Memory B cell (primary cell): Measurements from ENCODE around the gene CDC42BPG.

Experiments
- ATAC-seq: fragments of 150-1000 bp; cut with Tn5 transposase; 2 replicates; pipeline ENCODE4 v1.10.0; 2021; ENCODE audit warnings: low read depth, mild to moderate bottlenecking, moderate library complexity
- DNase-seq, 2 donors: peaks; one replicate each; pipeline ENCODE4 v3.0.0; 2022; ENCODE audit warnings: low spot score in 2 of 2
- H3K27ac Mint-ChIP-seq: one replicate; pipeline ENCODE4 v1.8.0; 2022; ENCODE audit warnings: mild to moderate bottlenecking, moderate library complexity, mixed read lengths
- H3K27me3 Mint-ChIP-seq: one replicate; pipeline ENCODE4 v1.8.0; 2022; ENCODE audit warnings: mixed read lengths
- H3K36me3 Mint-ChIP-seq: one replicate; pipeline ENCODE4 v1.8.0; 2022; ENCODE audit warnings: mild to moderate bottlenecking, mixed read lengths
- H3K4me1 Mint-ChIP-seq: one replicate; pipeline ENCODE4 v1.8.0; 2022; ENCODE audit warnings: mixed read lengths
- H3K4me3 Mint-ChIP-seq: one replicate; pipeline ENCODE4 v1.8.0; 2022; ENCODE audit warnings: mild to moderate bottlenecking, moderate library complexity, mixed read lengths
- H3K9me3 Mint-ChIP-seq: one replicate; pipeline ENCODE4 v1.8.0; 2022; ENCODE audit warnings: mixed read lengths

The CDC42BPG gene

GRCh38 chr11:64842851-64843685 lies 1.4 kb downstream of the CDC42BPG start:
- no peaks in the 10 kb centered on the region for H3K27me3 Mint-ChIP-seq
- no peak for DNase-seq
- H3K4me3 Mint-ChIP-seq = peak overlapping the region; percentile 89
- no peak overlapping the region for H3K27ac Mint-ChIP-seq
- ATAC-seq = no peak
- H3K36me3 Mint-ChIP-seq = peaks cover 5% of the 10 kb centered on the region
- no peaks in the 10 kb centered on the region for H3K9me3 Mint-ChIP-seq
- H3K4me1 Mint-ChIP-seq = peaks cover 21% of the 10 kb centered on the region

GRCh38 chr11:64842366-64842759 lies 2.1 kb downstream of the CDC42BPG start:
- H3K27ac Mint-ChIP-seq = no peak overlapping the region
- ATAC-seq = no peak
- no peaks in the 10 kb centered on the region for H3K27me3 Mint-ChIP-seq
- no peak for DNase-seq
- no peak overlapping the region for H3K4me3 Mint-ChIP-seq
- peaks cover 5% of the 10 kb centered on the region for H3K36me3 Mint-ChIP-seq
- no peaks in the 10 kb centered on the region for H3K9me3 Mint-ChIP-seq
- peaks cover 18% of the 10 kb centered on the region for H3K4me1 Mint-ChIP-seq

GRCh38 chr11:64841592-64842365 lies 2.7 kb downstream of the CDC42BPG start:
- peaks cover 14% of the 10 kb centered on the region for H3K4me1 Mint-ChIP-seq
- H3K27me3 Mint-ChIP-seq = no peaks in the 10 kb centered on the region
- no peak for ATAC-seq
- H3K36me3 Mint-ChIP-seq = peaks cover 5% of the 10 kb centered on the region
- H3K27ac Mint-ChIP-seq = no peak overlapping the region
- H3K9me3 Mint-ChIP-seq = no peaks in the 10 kb centered on the region
- DNase-seq = no peak
- H3K4me3 Mint-ChIP-seq = no peak overlapping the region

GRCh38 chr11:64839887-64840782 lies 4.3 kb downstream of the CDC42BPG start:
- H3K4me1 Mint-ChIP-seq = peaks cover 12% of the 10 kb centered on the region
- H3K9me3 Mint-ChIP-seq = no peaks in the 10 kb centered on the region
- H3K27ac Mint-ChIP-seq = no peak overlapping the region
- DNase-seq = no peak
- H3K4me3 Mint-ChIP-seq = no peak overlapping the region
- no peaks in the 10 kb centered on the region for H3K27me3 Mint-ChIP-seq
- no peak for ATAC-seq
- H3K36me3 Mint-ChIP-seq = peaks cover 5% of the 10 kb centered on the region

GRCh38 chr11:64839335-64839734 lies 5.1 kb downstream of the CDC42BPG start:
- ATAC-seq (no peak), DNase-seq (no peak)
- Mint-ChIP-seq H3K36me3 (peaks cover 6% of the 10 kb centered on the region), H3K9me3 (no peaks in the 10 kb centered on the region), H3K27me3 (no peaks in the 10 kb centered on the region), H3K27ac (no peak overlapping the region), H3K4me1 (peaks cover 10% of the 10 kb centered on the region), H3K4me3 (no peak overlapping the region)

GRCh38 chr11:64838600-64839334 lies 5.7 kb downstream of the CDC42BPG start:
- H3K27ac Mint-ChIP-seq = no peak overlapping the region
- H3K27me3 Mint-ChIP-seq = no peaks in the 10 kb centered on the region
- ATAC-seq = no peak
- H3K4me3 Mint-ChIP-seq = no peak overlapping the region
- H3K36me3 Mint-ChIP-seq = peaks cover 6% of the 10 kb centered on the region
- DNase-seq = no peak
- H3K9me3 Mint-ChIP-seq = no peaks in the 10 kb centered on the region
- H3K4me1 Mint-ChIP-seq = peaks cover 7% of the 10 kb centered on the region

GRCh38 chr11:64837887-64838351 lies 6.5 kb downstream of the CDC42BPG start:
- Mint-ChIP-seq H3K4me3 (no peak overlapping the region), H3K36me3 (peaks cover 6% of the 10 kb centered on the region), H3K27ac (no peak overlapping the region)

GRCh38 chr11:64836448-64837072 lies 7.9 kb downstream of the CDC42BPG start:
- Mint-ChIP-seq H3K36me3 (peaks cover 10% of the 10 kb centered on the region), H3K4me3 (no peak overlapping the region), H3K9me3 (no peaks in the 10 kb centered on the region), H3K27me3 (no peaks in the 10 kb centered on the region), H3K4me1 (peaks cover 2% of the 10 kb centered on the region), H3K27ac (no peak overlapping the region)
- DNase-seq = no peak
- ATAC-seq = no peak

More at GRCh38 chr11:64837887-64838351, 6.5 kb downstream of the CDC42BPG start:
- Mint-ChIP-seq H3K4me1 (peaks cover 2% of the 10 kb centered on the region), H3K27me3 (no peaks in the 10 kb centered on the region), H3K9me3 (no peaks in the 10 kb centered on the region)
- DNase-seq (no peak), ATAC-seq (no peak)

GRCh38 chr11:64835616-64836447 lies 8.6 kb downstream of the CDC42BPG start:
- no peak overlapping the region for H3K4me3 Mint-ChIP-seq
- no peaks in the 10 kb centered on the region for H3K27me3 Mint-ChIP-seq
- H3K4me1 Mint-ChIP-seq = peaks cover 2% of the 10 kb centered on the region
- DNase-seq (no peak), ATAC-seq (no peak)
- no peak overlapping the region for H3K27ac Mint-ChIP-seq
- H3K36me3 Mint-ChIP-seq = peaks cover 10% of the 10 kb centered on the region
- H3K9me3 Mint-ChIP-seq = no peaks in the 10 kb centered on the region

- no peaks in the 10 kb centered on the region for H3K9me3 Mint-ChIP-seq
- no peak overlapping the region for H3K4me3 Mint-ChIP-seq
- H3K36me3 Mint-ChIP-seq = peaks cover 10% of the 10 kb centered on the region
- H3K27ac Mint-ChIP-seq = no peak overlapping the region
- no peak for ATAC-seq
- peaks cover 2% of the 10 kb centered on the region for H3K4me1 Mint-ChIP-seq
- H3K27me3 Mint-ChIP-seq = no peaks in the 10 kb centered on the region
- DNase-seq = no peak
Observed at GRCh38 chr11:64834723-64835615, 9.5 kb downstream of the CDC42BPG start.

- Mint-ChIP-seq H3K27ac (no peak overlapping the region), H3K4me3 (no peak overlapping the region), H3K27me3 (no peaks in the 10 kb centered on the region), H3K36me3 (peaks cover 6% of the 10 kb centered on the region), H3K9me3 (no peaks in the 10 kb centered on the region), H3K4me1 (no peaks in the 10 kb centered on the region)
- ATAC-seq (no peak), DNase-seq (no peak)
Observed at GRCh38 chr11:64834031-64834722, 10.3 kb downstream of the CDC42BPG start.
